Esophagus squamous epithelium (tissue), 4 donors: Measurements from ENCODE around the gene KCNQ1.

ENCODE experiments used
- POLR2A ChIP-seq, 4 donors: fragments of 450-650 bp; IDR thresholded peaks; one replicate each; pipeline ENCODE4 v1.6.1; 2017; ENCODE audit warnings: antibody characterized with exemption in 4 of 4, mild to moderate bottlenecking in 4 of 4, moderate library complexity in 3 of 4
- TF ChIP-seq, protein P1 (sequence below), 6 experiments: fragments of 450-650 bp in 4 of 6; fragments of 200-600 bp in 2 of 6; sonication (generic) in 2 of 6; IDR thresholded peaks; one replicate each; pipeline ENCODE4 v1.5.1; 2016 to 2019; ENCODE audit warnings: antibody characterized with exemption in 6 of 6, mild to moderate bottlenecking in 4 of 6, moderate library complexity in 4 of 6

DNA sequence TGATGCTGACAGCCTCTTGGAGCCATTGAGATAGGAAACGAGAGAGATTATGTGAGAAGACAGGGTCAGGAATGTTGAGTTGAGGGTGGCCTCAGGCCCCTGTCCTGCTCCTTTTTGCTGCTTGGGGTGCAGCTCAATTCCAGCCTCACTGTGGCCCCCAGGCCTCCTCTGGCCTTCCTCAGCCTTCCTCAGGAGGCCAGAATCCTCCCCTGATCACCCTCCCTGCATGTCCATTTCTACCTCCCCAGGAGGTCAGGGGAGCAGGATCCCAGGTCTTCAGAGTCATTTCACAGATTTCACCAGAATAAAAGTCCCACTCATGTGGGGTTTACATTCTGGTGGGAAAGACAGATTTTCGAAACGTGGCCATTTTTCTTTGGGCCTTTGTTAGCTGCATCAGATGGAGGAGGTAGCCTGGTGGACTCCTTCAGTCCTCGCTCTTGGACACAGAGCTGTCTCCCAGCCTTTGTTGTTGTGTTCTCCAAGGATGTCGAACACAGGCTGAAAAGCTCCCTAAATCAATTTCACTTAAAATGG is 257.2 kb downstream of the KCNQ1 start:
- TF ChIP-seq, protein P1, sequence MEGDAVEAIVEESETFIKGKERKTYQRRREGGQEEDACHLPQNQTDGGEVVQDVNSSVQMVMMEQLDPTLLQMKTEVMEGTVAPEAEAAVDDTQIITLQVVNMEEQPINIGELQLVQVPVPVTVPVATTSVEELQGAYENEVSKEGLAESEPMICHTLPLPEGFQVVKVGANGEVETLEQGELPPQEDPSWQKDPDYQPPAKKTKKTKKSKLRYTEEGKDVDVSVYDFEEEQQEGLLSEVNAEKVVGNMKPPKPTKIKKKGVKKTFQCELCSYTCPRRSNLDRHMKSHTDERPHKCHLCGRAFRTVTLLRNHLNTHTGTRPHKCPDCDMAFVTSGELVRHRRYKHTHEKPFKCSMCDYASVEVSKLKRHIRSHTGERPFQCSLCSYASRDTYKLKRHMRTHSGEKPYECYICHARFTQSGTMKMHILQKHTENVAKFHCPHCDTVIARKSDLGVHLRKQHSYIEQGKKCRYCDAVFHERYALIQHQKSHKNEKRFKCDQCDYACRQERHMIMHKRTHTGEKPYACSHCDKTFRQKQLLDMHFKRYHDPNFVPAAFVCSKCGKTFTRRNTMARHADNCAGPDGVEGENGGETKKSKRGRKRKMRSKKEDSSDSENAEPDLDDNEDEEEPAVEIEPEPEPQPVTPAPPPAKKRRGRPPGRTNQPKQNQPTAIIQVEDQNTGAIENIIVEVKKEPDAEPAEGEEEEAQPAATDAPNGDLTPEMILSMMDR (IDR thresholded peaks at IDR 0.05): no peak
- TF ChIP-seq POLR2A (IDR thresholded peaks at IDR 0.05): no peak
